Measurements from ENCODE around the gene RGS7. TPM values are rescaled to one million over a fixed set of nuclear protein-coding genes. Genes with fewer than 3 reads are reported as not detected.

RGS7 gene
- total and polyA plus RNA-seq, 2 of the 8 experiments (the other 6 are each of a cell fraction or from before 2014, with no cell fraction given): 1.6 to 3.0 TPM

DNA sequence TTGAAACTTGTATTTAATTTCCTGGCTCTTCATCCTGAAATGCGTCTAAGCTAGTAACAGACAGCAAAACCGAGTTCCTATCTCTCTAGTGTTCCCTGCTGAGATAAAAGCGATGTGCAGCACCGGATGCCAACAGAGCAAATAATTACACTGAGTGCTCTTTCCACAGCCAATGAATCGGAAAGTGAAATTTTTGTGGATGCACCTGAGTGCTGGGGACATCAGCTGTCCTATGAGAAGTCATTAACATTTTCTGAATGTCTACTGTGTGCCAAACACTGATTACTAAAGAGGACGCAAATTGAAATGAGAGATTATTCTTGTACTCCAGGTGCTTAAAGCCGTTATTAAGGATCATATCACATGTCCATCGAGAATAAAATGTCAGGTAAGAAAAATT lies 278.0 kb downstream of the RGS7 start:
- Histone ChIP-seq H2BK20ac (ENCODE audit: low read length) (no peak overlapping the region), H4K8ac (ENCODE audit: extremely low read depth, insufficient read depth, low read length) (no peak overlapping the region), H3K4me3 (ENCODE audit: extremely low read depth in 1 of 4, insufficient read depth in 2 of 4, low read depth in 3 of 4, low read length in 4 of 4) (no peak overlapping the region), H4K91ac (replicated peaks; ENCODE audit: insufficient read length, low read length) (no peak overlapping the region), H2AFZ (ENCODE audit: low read length) (no peak overlapping the region), H3K23ac (ENCODE audit: insufficient read length) (no peak overlapping the region), H3K9ac (replicated peaks in 1 of 4; ENCODE audit: extremely low read depth in 1 of 4, low read depth in 3 of 4, low read length in 3 of 4) (no peak overlapping the region), H2BK12ac (ENCODE audit: low read depth, low read length) (no peak overlapping the region), H3K4ac (replicated peaks; ENCODE audit: insufficient read length, low read depth, low read length) (no peak overlapping the region), H3K79me2 (ENCODE audit: control insufficient read depth in 1 of 2, insufficient read depth in 2 of 2, low read length in 2 of 2) (no peaks in the 10 kb centered on the region), H3K14ac (ENCODE audit: insufficient read length) (no peak overlapping the region), H4K20me1 (replicated peaks in 1 of 2; ENCODE audit: control insufficient read depth in 1 of 2, insufficient read depth in 2 of 2, low read length in 2 of 2) (no peaks in the 10 kb centered on the region), H3K18ac (ENCODE audit: extremely low read depth, low read length) (no peak overlapping the region), H3K4me2 (ENCODE audit: insufficient read depth in 1 of 2, low read depth in 2 of 2, low read length in 2 of 2) (no peak overlapping the region), H2BK15ac (ENCODE audit: low read length) (no peak overlapping the region), H3K9me3 (ENCODE audit: insufficient read depth in 2 of 2, low read depth in 1 of 2, low read length in 1 of 2) (no peaks in the 10 kb centered on the region), H2BK120ac (replicated peaks; ENCODE audit: low read depth, low read length) (no peak overlapping the region), H3K27me3 (replicated peaks in 1 of 4; ENCODE audit: control insufficient read depth in 3 of 4, extremely low read depth in 1 of 4, insufficient read depth in 3 of 4, low read length in 3 of 4) (no peaks in the 10 kb centered on the region), H3K79me1 (ENCODE audit: low read depth, low read length) (no peaks in the 10 kb centered on the region), H3K4me1 (replicated peaks in 1 of 4; ENCODE audit: control insufficient read depth in 3 of 4, insufficient read depth in 4 of 4, low read length in 3 of 4) (peaks cover 0 to 4% (median 3%) of the 10 kb centered on the region in 4 experiments; a peak in 4 of 7 replicates), H2BK5ac (ENCODE audit: low read depth, low read length) (no peak overlapping the region), H3K56ac (replicated peaks; ENCODE audit: insufficient read length, low read depth, low read length) (no peak overlapping the region), H4K5ac (ENCODE audit: insufficient read length, low read depth, low read length) (no peak overlapping the region), H3K36me3 (ENCODE audit: control insufficient read depth in 2 of 4, insufficient read depth in 4 of 4, low read length in 3 of 4) (no peaks in the 10 kb centered on the region), H2AK5ac (ENCODE audit: low read depth, low read length) (no peak overlapping the region), H3K27ac (ENCODE audit: low read depth, low read length) (no peak overlapping the region), H3K23me2 (ENCODE audit: low read depth, low read length) (no peaks in the 10 kb centered on the region)
- FAIRE-seq (no peak), DNase-seq (ENCODE audit: low read depth in 1 of 2, low spot score in 2 of 2) (no peak)
- POLR2A ChIA-PET (ENCODE audit: partially characterized antibody): no interaction called here
- 79% methylated on average over 8 of the region's 8 CpGs; no CpG with 5 or more reads in 1 of the 2 experiments for WGBS, 2 experiments (ENCODE audit: extremely low coverage in 1 of 2, insufficient coverage in 1 of 2, insufficient read length in 1 of 2, insufficient replicate concordance in 2 of 2, low coverage in 1 of 2, low lambda C conversion rate in 2 of 2, missing lambda C conversion rate in 1 of 2)
- CTCF ChIA-PET (ENCODE audit: partially characterized antibody): no interaction called here
- TF ChIP-seq NRF1 (IDR thresholded peaks at IDR 0.05; ENCODE audit: low read depth, low read length): no peak
- no peak for TF ChIP-seq RFX5 (IDR thresholded peaks at IDR 0.05; ENCODE audit: borderline replicate concordance, low read depth, low read length)
- TF ChIP-seq SIRT6 (IDR thresholded peaks at IDR 0.05; ENCODE audit: low read length): no peak
- TF ChIP-seq SUZ12 (IDR thresholded peaks at IDR 0.05; ENCODE audit: low read length): no peak
- no peak for TF ChIP-seq BRCA1 (IDR thresholded peaks at IDR 0.05; ENCODE audit: low read depth, low read length)
- no peak for TF ChIP-seq POLR2AphosphoS5 (IDR thresholded peaks at IDR 0.05; ENCODE audit: low read depth, low read length)
- TF ChIP-seq YY1 (IDR thresholded peaks at IDR 0.05; ENCODE audit: low read depth, low read length): no peak
- no peak for TF ChIP-seq TEAD4 (IDR thresholded peaks at IDR 0.05; ENCODE audit: low read depth, low read length)
- TF ChIP-seq KDM4A (IDR thresholded peaks at IDR 0.05; ENCODE audit: low read depth, low read length, severe bottlenecking): no peak
- TF ChIP-seq SAP30 (IDR thresholded peaks at IDR 0.05; ENCODE audit: insufficient read depth, insufficient replicate concordance, low read length): no peak
- TF ChIP-seq GTF2F1 (IDR thresholded peaks at IDR 0.05; ENCODE audit: borderline replicate concordance, low read depth, low read length): no peak
- TF ChIP-seq TCF12 (IDR thresholded peaks at IDR 0.05; ENCODE audit: low read depth, low read length): no peak
- TF ChIP-seq CEBPB (IDR thresholded peaks at IDR 0.05; ENCODE audit: low read depth, low read length): no peak
- TF ChIP-seq EP300 (IDR thresholded peaks at IDR 0.05; ENCODE audit: borderline replicate concordance in 1 of 2, low read depth in 2 of 2, low read length in 2 of 2): no peak
- no peak for TF ChIP-seq CBX8 (IDR thresholded peaks at IDR 0.05; ENCODE audit: borderline replicate concordance, low read depth, low read length)
- TF ChIP-seq NANOG (IDR thresholded peaks at IDR 0.05; ENCODE audit: insufficient read depth, low read depth, low read length, poor library complexity, severe bottlenecking): no peak
